HL-60 (cell line): ENCODE data around the gene HDAC9.

ENCODE experiments used
- CTCF ChIP-seq: IDR thresholded peaks from one replicate; pipeline ENCODE4 v1.5.1; 2011; ENCODE audit warnings: low read length, control low read depth, inconsistent platforms; ENCODE audit not compliant: insufficient read depth
- GABPA ChIP-seq: IDR thresholded peaks from 2 replicates; pipeline ENCODE4 v1.6.1; 2012; ENCODE audit warnings: low read depth
- POLR2AphosphoS5 ChIP-seq: IDR thresholded peaks from 2 replicates; pipeline ENCODE4 v1.6.1; 2012; ENCODE audit warnings: low read depth
- REST ChIP-seq: IDR thresholded peaks from 2 replicates; pipeline ENCODE4 v1.6.1; 2012; ENCODE audit warnings: low read depth; ENCODE audit not compliant: insufficient replicate concordance
- SPI1 ChIP-seq: IDR thresholded peaks from 2 replicates; pipeline ENCODE4 v1.6.1; 2012; ENCODE audit warnings: low read depth, mild to moderate bottlenecking, borderline replicate concordance

- no peak for TF ChIP-seq GABPA
- no peak for TF ChIP-seq CTCF
- no peak for TF ChIP-seq REST
- TF ChIP-seq POLR2AphosphoS5: no peak
- no peak for TF ChIP-seq SPI1
These were observed 81.7 kb downstream of the HDAC9 start for GRCh38 chr7:18577096-18577771.
